ENCODE measurements around the gene PRPF19. TPM values are rescaled to one million over a fixed set of nuclear protein-coding genes. Genes with fewer than 3 reads are reported as not detected.

The PRPF19 gene
- total RNA-seq, 2 experiments from 2014 or later, result 199 to 204 TPM

- POLR2A ChIA-PET, result no interaction called here
- CTCF ChIA-PET, result interaction anchor here (1.0 to 1.9 kb wide), 3 partner anchors 33 to 40 kb away, joined by 3 to 13 read pairs (median 4); no protein-coding TSS in a partner anchor
Observed at GRCh38 chr11:60870733-60871377, 35.5 kb downstream of the PRPF19 start.

DNA sequence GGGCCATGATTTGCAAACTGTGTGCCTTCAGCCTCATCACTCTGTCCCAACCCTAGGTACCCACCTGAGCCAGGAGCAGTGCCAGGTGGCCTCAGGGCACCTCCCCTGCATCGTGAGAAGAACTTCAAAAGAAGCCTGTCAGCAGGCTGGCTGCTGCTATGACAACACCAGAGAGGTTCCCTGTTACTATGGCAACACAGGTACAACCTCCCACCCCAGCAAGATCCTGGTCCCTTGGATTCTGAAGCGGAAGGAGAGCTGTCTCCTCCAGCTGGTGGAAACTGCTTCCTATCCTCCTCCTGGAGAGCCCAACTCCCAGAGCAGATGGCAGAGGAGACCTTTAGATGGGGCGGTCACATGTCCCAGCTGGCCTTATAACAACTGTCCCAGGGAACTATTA lies 36.1 kb downstream of the PRPF19 start:
- ChIA-PET POLR2A (no interaction called here), CTCF (interaction anchor here (1.0 to 1.1 kb wide), 2 partner anchors 34 to 39 kb away, joined by 3 to 4 read pairs; no protein-coding TSS in a partner anchor)

DNA sequence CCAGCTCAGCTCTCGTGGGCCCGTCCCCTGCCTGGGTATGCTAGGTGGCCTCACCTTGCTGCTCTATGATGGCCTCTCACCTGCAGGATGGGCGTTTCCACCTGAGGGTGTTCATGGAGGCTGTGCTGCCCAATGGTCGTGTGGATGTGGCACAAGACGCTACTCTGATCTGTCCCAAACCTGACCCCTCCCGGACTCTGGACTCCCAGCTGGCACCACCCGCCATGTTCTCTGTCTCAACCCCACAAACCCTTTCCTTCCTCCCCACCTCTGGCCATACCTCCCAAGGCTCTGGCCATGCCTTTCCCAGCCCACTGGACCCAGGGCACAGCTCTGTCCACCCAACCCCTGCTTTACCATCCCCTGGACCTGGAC lies 36.9 kb downstream of the PRPF19 start:
- POLR2A ChIA-PET, result no interaction called here

GRCh38 chr11:60868682-60869450 lies 37.5 kb downstream of the PRPF19 start:
- POLR2A ChIA-PET, result no interaction called here
- CTCF ChIA-PET, result interaction anchor here (0.6 to 1.2 kb wide), 2 partner anchors 38 to 379 kb away, joined by 3 read pairs; no protein-coding TSS in a partner anchor

More for the DNA sequence above, 36.9 kb downstream of the PRPF19 start:
- CTCF ChIA-PET, result interaction anchor here (0.6 to 1.2 kb wide), 2 partner anchors 39 to 379 kb away, joined by 3 read pairs; no protein-coding TSS in a partner anchor

- ChIA-PET POLR2A (no interaction called here), CTCF (interaction anchor here (1.2 to 2.1 kb wide), 2 partner anchors 37 to 38 kb away, joined by 3 to 6 read pairs; no protein-coding TSS in a partner anchor)
Observed at GRCh38 chr11:60867871-60868681, 38.3 kb downstream of the PRPF19 start.

GRCh38 chr11:60866911-60867870 lies 39.2 kb downstream of the PRPF19 start, which contains the start of gene ZP1:
Gene ZP1, plus strand, starts transcription at chr11:60867542. Its CDS starts 20 bp downstream, at chr11:60867562.
- CTCF ChIA-PET, result interaction anchor here (2.1 kb wide), 1 partner anchor 36 kb away, joined by 6 read pairs; no protein-coding TSS in a partner anchor
- POLR2A ChIA-PET, result no interaction called here

DNA sequence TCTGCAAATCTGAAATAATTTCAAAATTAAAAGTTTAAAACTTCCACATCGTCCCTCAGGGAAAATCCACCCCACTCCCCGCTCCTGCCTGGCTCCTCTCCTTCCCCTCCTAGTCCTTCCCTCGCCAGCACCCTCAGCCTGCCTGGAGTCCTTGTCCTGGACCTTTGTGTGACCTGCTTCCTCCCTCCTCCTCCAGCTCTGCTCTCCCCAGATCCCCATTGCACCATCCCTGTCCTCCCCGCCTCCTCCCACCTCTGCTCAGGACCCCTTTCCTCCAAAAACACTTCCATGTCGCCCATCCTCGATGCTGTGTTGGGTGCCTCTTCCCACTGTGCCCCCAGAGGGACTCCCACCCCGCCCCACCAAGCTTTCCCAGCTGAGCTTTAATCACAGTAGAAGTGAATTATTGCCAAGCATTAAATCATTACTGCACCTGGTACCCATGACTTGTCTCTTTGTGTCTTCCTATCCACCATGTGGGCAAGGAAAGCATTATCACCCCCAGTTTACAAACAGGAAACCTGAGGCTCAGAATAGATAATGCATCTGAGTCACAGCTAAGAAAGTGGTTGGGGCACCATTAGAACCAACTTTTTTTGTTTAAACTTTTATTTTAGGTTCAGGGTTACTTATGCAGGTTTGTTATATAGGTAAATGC lies 41.4 kb downstream of the PRPF19 start:
- ChIA-PET POLR2A (no interaction called here), CTCF (no interaction called here)

DNA sequence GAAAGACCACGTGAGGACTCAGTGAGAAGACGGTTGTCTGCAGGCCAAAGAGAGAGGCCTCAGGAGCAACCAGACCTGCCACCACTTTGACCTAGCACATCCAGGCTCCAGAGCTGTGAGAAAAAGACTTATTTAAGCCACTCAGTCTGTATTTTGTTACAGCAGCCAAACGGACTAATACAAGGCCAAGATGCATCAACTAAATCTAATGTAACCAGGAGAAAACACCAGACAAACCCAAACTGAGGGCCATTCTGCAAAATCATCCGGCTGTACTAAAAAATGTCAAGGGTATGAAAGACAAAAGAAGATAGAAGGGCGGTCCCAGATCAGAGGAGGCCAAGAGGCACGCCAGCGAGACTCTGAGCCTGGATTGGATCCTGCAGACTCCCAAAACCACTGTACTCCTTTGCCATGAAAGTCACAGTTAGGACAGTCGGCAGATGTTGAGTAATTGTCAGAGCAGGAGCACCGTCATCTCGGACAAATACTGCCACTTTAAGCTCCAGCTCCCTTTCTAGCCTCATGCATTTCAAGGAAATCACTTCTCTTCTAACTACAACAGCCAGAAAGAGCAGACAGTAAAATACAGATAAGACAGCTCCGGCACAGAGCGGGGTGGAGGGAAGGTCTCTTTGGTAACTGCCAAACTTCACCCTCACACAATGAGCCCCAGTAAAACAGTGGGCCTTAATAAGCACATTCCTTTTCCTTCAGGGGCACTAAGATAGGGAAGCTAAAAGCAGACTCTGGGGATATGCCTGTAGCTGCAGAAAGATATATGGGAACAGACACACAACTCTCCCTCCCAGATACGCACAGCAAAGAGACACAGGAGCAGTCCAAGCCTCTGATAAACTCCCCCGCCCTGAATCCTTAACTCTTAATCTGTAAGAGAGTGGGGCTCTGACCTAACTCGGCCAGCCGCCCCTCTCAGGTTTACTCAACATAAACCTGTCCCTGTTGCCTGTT lies 42.5 kb downstream of the PRPF19 start:
- CTCF ChIA-PET, result no interaction called here
- POLR2A ChIA-PET, result interaction anchor here (0.6 kb wide), 1 partner anchor 371 kb away, joined by 4 read pairs; the partner anchor contains the start of gene MS4A12

GRCh38 chr11:60862171-60862570 lies 44.2 kb downstream of the PRPF19 start:
- ChIA-PET CTCF (no interaction called here), POLR2A (no interaction called here)

GRCh38 chr11:60860943-60861342 lies 45.4 kb downstream of the PRPF19 start:
- ChIA-PET CTCF (interaction anchor here (1.5 kb wide), 1 partner anchor 38 kb away, joined by 5 read pairs; no protein-coding TSS in a partner anchor), POLR2A (interaction anchor here (0.7 kb wide), 3 partner anchors 9 to 999 kb away, joined by 4 to 8 read pairs (median 7); no protein-coding TSS in a partner anchor)

- POLR2A ChIA-PET, result no interaction called here
- CTCF ChIA-PET, result interaction anchor here (0.7 to 1.5 kb wide), 3 partner anchors 27 to 477 kb away, joined by 3 to 6 read pairs (median 5); no protein-coding TSS in a partner anchor
Observed at GRCh38 chr11:60859616-60860250, 46.7 kb downstream of the PRPF19 start.

DNA sequence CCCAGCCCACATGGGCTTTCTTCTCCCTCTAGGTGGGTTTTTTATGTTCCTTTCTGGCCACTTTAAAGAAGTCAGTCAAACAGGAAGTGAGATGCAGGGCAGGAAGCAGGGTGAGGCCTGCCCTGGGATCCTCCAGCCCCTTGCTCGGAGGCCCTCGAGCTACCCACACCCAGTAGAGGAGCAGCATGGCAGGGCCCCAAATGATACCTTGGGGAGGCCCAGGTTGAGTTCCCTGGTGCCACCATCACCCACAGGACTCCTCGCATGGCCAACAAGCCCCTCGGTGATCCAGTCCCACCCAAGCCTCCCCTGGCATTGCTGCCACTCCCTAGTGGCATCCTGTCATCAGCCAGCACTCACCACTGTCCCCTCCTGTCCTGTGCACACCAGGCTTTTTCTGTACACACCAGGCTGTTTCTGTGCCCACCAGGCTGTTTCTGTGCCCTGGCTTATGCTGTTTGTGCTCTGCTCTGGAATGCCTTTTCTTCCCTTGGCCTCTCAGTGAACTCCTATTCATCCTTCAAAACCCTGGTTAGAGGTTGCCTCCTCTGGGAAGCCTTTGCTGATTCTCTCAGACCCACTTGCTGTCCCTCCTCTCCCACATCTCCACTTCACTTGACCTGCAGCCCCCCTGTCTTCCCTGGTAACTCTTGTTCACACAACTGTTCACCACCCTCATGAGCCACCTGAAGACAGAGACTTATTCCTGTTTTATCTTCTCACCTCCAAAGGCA lies 47.5 kb downstream of the PRPF19 start:
- CTCF ChIA-PET, result no interaction called here
- POLR2A ChIA-PET, result no interaction called here

- CTCF ChIA-PET, result interaction anchor here (1.1 kb wide), 1 partner anchor 41 kb away, joined by 4 read pairs; no protein-coding TSS in a partner anchor
Observed at GRCh38 chr11:60858236-60858635, 48.1 kb downstream of the PRPF19 start.

DNA sequence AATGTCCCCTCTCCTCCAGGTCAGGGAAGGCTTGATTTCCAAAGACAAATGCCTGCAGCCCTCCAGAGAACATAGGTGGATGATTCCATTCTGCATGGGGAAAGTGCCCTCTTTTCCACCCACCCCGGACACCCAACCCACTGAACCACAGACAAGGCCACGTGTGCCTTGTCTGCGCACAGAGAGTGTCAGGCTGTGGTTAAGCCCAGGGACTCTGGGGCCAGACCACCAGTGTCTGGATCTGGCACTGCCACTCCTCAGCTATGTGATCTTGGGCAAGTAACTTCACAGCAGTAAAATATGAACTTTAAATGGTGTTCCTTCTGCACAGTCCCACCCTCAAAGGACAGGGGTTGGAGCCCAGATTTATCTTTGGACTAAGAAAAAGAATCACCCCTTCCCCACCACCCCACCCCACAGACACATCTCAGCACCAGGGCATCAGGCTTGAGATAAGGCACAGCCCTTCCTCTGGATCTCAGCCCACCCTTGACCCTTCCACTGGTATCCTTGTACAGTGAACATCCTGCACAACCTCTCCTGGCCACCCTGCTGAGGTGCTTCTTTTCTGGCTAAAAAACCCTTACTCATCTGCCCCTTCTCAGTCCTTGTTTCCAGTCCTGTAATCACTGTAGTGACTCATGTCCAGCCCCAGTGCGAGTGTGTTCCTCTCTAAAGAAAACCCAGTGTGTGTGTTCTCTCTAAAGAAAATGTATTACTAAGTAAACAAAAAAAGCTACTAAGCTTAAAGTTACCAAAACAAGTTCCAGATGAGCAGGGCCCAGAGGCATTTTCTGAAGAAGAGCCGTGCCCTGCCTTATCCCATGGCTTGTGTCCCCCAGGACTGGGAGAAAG lies 48.8 kb downstream of the PRPF19 start:
- ChIA-PET CTCF (interaction anchor here (1.1 kb wide), 1 partner anchor 42 kb away, joined by 4 read pairs; no protein-coding TSS in a partner anchor), POLR2A (no interaction called here)

More at GRCh38 chr11:60858236-60858635, 48.1 kb downstream of the PRPF19 start:
- POLR2A ChIA-PET, result no interaction called here

Data from activated CD8-positive, alpha-beta memory T cell treated with anti-CD3 and anti-CD28 coated beads for 36 hours (primary cell).